ENCODE results near the gene NDC80.

GRCh38 chr18:2570772-2571199 is 571 bp upstream of the NDC80 start:
- TF ChIP-seq CTCF (IDR thresholded peaks at IDR 0.05) (peak in 2 of 6 experiments; percentile 15 to 23), POLR2A (IDR thresholded peaks at IDR 0.05) (no peak)
